Spleen (tissue), 7 donors: ENCODE data around the gene SMCHD1.

ENCODE experiments used
- CTCF ChIP-seq, 11 experiments: fragments of 200-600 bp in 7 of 11; fragments of 450-650 bp in 4 of 11; sonication (generic) in 4 of 11; IDR thresholded peaks in 8 of 11; conservative IDR thresholded peaks in 3 of 11; 1 replicate in 7 of 11; 2 replicates in 4 of 11; pipeline versions ENCODE4 v1.4.0 to v1.8.0; 2016 to 2021; ENCODE audit warnings: antibody characterized with exemption in 11 of 11, inconsistent platforms in 4 of 11, mild to moderate bottlenecking in 1 of 11
- POLR2A ChIP-seq, 3 donors: fragments of 450-650 bp; IDR thresholded peaks; one replicate each; pipeline ENCODE4 v1.5.1; 2017; ENCODE audit warnings: antibody characterized with exemption in 3 of 3, mild to moderate bottlenecking in 1 of 3
- donor health status: DM: no; HTN: no; CAD: no; lungs with moderate emphysema.
- donor health status: DM: no; HTN: no; CAD: no.
- donor health status: DM: no; HTN: no; CAD: no.

- TF ChIP-seq CTCF (IDR thresholded peaks at IDR 0.05 in 8 of 11, conservative IDR thresholded peaks at IDR 0.05 in 3 of 11) (no peak), POLR2A (IDR thresholded peaks at IDR 0.05) (no peak)
These were observed 32.0 kb downstream of the SMCHD1 start for GRCh38 chr18:2687390-2688001.
